Endodermal cell (in vitro differentiated cells): ENCODE measurements around the gene SBF2. TPM values are rescaled to one million over a fixed set of nuclear protein-coding genes. Genes with fewer than 3 reads are reported as not detected.

ENCODE experiments used
- DNase-seq: peaks from one replicate; pipeline ENCODE4 v3.0.0-alpha.2; 2017
- H3K27ac ChIP-seq: 2 replicates; pipeline ENCODE4 v1.5.1; 2013; ENCODE audit warnings: mild to moderate bottlenecking, low read depth, low read length, moderate library complexity
- H3K27me3 ChIP-seq: 2 replicates; pipeline ENCODE4 v1.6.1; 2013; ENCODE audit warnings: mild to moderate bottlenecking, low read length, moderate library complexity; ENCODE audit not compliant: insufficient read depth, control insufficient read depth, poor library complexity, severe bottlenecking
- H3K36me3 ChIP-seq: 2 replicates; pipeline ENCODE4 v1.7.0; 2013; ENCODE audit warnings: mild to moderate bottlenecking, low read length, moderate library complexity; ENCODE audit not compliant: control insufficient read depth, insufficient read depth
- H3K4me1 ChIP-seq: one replicate; pipeline ENCODE4 v1.7.0; 2013; ENCODE audit warnings: low read length; ENCODE audit not compliant: control insufficient read depth, insufficient read depth
- H3K4me3 ChIP-seq: 2 replicates; pipeline ENCODE4 v1.5.1; 2013; ENCODE audit warnings: mild to moderate bottlenecking, low read length, moderate library complexity
- H3K9ac ChIP-seq: 2 replicates; pipeline ENCODE4 v1.6.1; 2013; ENCODE audit warnings: mild to moderate bottlenecking, low read length, moderate library complexity; ENCODE audit not compliant: poor library complexity, severe bottlenecking; ENCODE audit errors: extremely low read depth
- H3K9me3 ChIP-seq: 2 replicates; pipeline ENCODE4 v1.6.1; 2013; ENCODE audit warnings: mild to moderate bottlenecking, low read length, moderate library complexity; ENCODE audit not compliant: control insufficient read depth
- H3K27ac Mint-ChIP-seq: 2 replicates; pipeline ENCODE4 v1.8.0; 2020; ENCODE audit warnings: mixed read lengths
- H3K27me3 Mint-ChIP-seq: 2 replicates; pipeline ENCODE4 v1.8.0; 2021; ENCODE audit warnings: mild to moderate bottlenecking, mixed read lengths; ENCODE audit not compliant: insufficient read depth
- H3K36me3 Mint-ChIP-seq: 2 replicates; pipeline ENCODE4 v1.8.0; 2020; ENCODE audit warnings: low read depth, mixed read lengths
- H3K4me1 Mint-ChIP-seq: 2 replicates; pipeline ENCODE4 v1.8.0; 2020; ENCODE audit warnings: mixed read lengths
- H3K4me3 Mint-ChIP-seq: 2 replicates; pipeline ENCODE4 v1.8.0; 2020; ENCODE audit warnings: mild to moderate bottlenecking, moderate library complexity, mixed read lengths
- H3K9me3 Mint-ChIP-seq: 2 replicates; pipeline ENCODE4 v1.8.0; 2020; ENCODE audit warnings: mild to moderate bottlenecking, mixed read lengths
- WGBS, 2 experiments: methylation state at CpG; one replicate each; pipeline versions ENCODE4 v1.1.5 to v1.1.7; 2013; ENCODE audit warnings: missing lambda C conversion rate in 2 of 2, mixed read lengths in 1 of 2; ENCODE audit not compliant: insufficient coverage in 1 of 2, insufficient read length in 1 of 2; 5-methylcytosine and 5-hydroxymethylcytosine counted together
- total RNA-seq, 2 donors: library from RNA; stranded (reverse); fragmentation: NEBNext Ultra II Directional in 1 of 2; extraction: Animal tissue kit (Norgen Biotek cat#: 25700) in 1 of 2; gene quantifications; 2 replicates in 1 of 2; 3 replicates in 1 of 2; pipeline ENCODE4 v1.2.1, GENCODE V29; 2021
- TF ChIP-seq, protein P1 (sequence below): fragments of 200-600 bp; sonication (generic); conservative IDR thresholded peaks from 2 replicates; pipeline ENCODE4 v1.5.0; 2021; ENCODE audit warnings: antibody characterized with exemption, mild to moderate bottlenecking

SBF2 gene
- total RNA-seq, 2 donors from 2014 or later = 27.1 to 32.5 TPM

DNA sequence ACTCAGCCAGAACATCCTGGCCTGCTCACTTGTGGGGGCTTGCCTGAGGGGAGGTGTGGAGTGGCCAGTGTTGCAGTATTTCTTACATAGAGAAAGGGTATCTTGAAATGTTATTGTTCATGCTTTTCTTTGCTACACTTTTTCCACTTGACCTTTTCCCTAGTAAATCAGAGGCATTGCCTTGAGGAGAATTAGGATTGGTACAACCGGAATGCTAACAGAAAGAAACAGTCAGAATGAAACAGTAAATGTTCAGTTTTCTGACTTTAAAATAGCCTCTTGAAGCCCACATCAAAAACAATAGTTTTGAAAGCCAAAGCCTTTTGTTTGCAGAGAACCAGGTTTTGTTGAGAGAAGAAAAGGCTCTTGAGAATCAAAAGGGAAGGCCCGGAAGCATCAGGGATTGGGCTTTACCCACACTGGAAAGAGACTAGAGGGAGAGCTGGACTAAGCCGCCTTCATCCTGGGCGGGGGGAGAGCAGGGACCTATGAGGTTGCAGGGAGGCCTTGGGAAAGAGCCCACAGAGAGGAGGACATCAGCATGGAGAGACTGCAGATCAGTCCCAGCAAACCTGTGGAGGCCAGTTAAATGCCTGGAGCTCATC lies 23.2 kb upstream of the SBF2 start:
- no peak overlapping the region for H3K27ac Mint-ChIP-seq
- peaks cover 68% of the 10 kb centered on the region for H3K27me3 Mint-ChIP-seq
- H3K9me3 Mint-ChIP-seq = peaks cover 2% of the 10 kb centered on the region
- Histone ChIP-seq H3K9ac (no peak overlapping the region), H3K9me3 (peaks cover 6% of the 10 kb centered on the region), H3K36me3 (no peaks in the 10 kb centered on the region), H3K4me1 (peaks cover 14% of the 10 kb centered on the region), H3K27ac (no peak overlapping the region), H3K27me3 (peaks cover 17% of the 10 kb centered on the region), H3K4me3 (no peak overlapping the region)
- TF ChIP-seq, protein P1, sequence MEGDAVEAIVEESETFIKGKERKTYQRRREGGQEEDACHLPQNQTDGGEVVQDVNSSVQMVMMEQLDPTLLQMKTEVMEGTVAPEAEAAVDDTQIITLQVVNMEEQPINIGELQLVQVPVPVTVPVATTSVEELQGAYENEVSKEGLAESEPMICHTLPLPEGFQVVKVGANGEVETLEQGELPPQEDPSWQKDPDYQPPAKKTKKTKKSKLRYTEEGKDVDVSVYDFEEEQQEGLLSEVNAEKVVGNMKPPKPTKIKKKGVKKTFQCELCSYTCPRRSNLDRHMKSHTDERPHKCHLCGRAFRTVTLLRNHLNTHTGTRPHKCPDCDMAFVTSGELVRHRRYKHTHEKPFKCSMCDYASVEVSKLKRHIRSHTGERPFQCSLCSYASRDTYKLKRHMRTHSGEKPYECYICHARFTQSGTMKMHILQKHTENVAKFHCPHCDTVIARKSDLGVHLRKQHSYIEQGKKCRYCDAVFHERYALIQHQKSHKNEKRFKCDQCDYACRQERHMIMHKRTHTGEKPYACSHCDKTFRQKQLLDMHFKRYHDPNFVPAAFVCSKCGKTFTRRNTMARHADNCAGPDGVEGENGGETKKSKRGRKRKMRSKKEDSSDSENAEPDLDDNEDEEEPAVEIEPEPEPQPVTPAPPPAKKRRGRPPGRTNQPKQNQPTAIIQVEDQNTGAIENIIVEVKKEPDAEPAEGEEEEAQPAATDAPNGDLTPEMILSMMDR = no peak
- no peak overlapping the region for H3K4me3 Mint-ChIP-seq
- peak; percentile 56 for DNase-seq
- H3K4me1 Mint-ChIP-seq = peaks cover 19% of the 10 kb centered on the region
- WGBS, 2 experiments = 67% methylated on average over 1 to 4 of the region's 4 CpGs
- H3K36me3 Mint-ChIP-seq = no peaks in the 10 kb centered on the region

- TF ChIP-seq, protein P1 = no peak
- H3K9me3 ChIP-seq = peaks cover 16% of the 10 kb centered on the region
- Mint-ChIP-seq H3K9me3 (peaks cover 3% of the 10 kb centered on the region), H3K4me3 (no peak overlapping the region), H3K4me1 (peaks cover 24% of the 10 kb centered on the region), H3K27me3 (peaks cover 75% of the 10 kb centered on the region), H3K36me3 (no peaks in the 10 kb centered on the region), H3K27ac (no peak overlapping the region)
- H3K27ac ChIP-seq = no peak overlapping the region
- 92 to 93% methylated on average over 5 to 6 of the region's 6 CpGs for WGBS, 2 experiments
- peaks cover 14% of the 10 kb centered on the region for H3K4me1 ChIP-seq
- H3K9ac ChIP-seq = no peak overlapping the region
- DNase-seq = no peak
- no peak overlapping the region for H3K4me3 ChIP-seq
- H3K36me3 ChIP-seq = no peaks in the 10 kb centered on the region
- H3K27me3 ChIP-seq = peaks cover 27% of the 10 kb centered on the region
Measured at GRCh38 chr11:10315083-10315482, 21.1 kb upstream of the SBF2 start.

- H3K9me3 Mint-ChIP-seq = peaks cover 3% of the 10 kb centered on the region
- Histone ChIP-seq H3K4me3 (no peak overlapping the region), H3K4me1 (peaks cover 14% of the 10 kb centered on the region), H3K27ac (no peak overlapping the region), H3K9ac (no peak overlapping the region), H3K9me3 (peaks cover 16% of the 10 kb centered on the region), H3K36me3 (no peaks in the 10 kb centered on the region), H3K27me3 (peaks cover 25% of the 10 kb centered on the region)
- 77 to 92% methylated on average over 3 to 7 of the region's 8 CpGs for WGBS, 2 experiments
- TF ChIP-seq, protein P1 = no peak
- no peak overlapping the region for H3K27ac Mint-ChIP-seq
- no peaks in the 10 kb centered on the region for H3K36me3 Mint-ChIP-seq
- H3K4me1 Mint-ChIP-seq = peaks cover 30% of the 10 kb centered on the region
- no peak for DNase-seq
- no peak overlapping the region for H3K4me3 Mint-ChIP-seq
- H3K27me3 Mint-ChIP-seq = peaks cover 69% of the 10 kb centered on the region
Measured at GRCh38 chr11:10314199-10315072, 20.4 kb upstream of the SBF2 start.
